NCI-H2196 treated with DMSO at 0.1 percent for 48 hours (cell line): ENCODE measurements around the gene TSC1.
A peak's percentile ranks its signal among the peaks of the same experiment; 100 is the strongest.

ENCODE experiments used
- DNase-seq: peaks from one replicate; lab custom pipeline; 2025; ENCODE audit not compliant: unreplicated experiment; lab: John Stamatoyannopoulos, UW

The TSC1 gene

GRCh38 chr9:132864691-132865090 is 79.7 kb downstream of the TSC1 start:
- no peak for DNase-seq

- DNase-seq, result no peak
These were observed 80.1 kb downstream of the TSC1 start for GRCh38 chr9:132864277-132864676.

GRCh38 chr9:132863096-132863495 is 81.3 kb downstream of the TSC1 start:
- no peak for DNase-seq

DNA sequence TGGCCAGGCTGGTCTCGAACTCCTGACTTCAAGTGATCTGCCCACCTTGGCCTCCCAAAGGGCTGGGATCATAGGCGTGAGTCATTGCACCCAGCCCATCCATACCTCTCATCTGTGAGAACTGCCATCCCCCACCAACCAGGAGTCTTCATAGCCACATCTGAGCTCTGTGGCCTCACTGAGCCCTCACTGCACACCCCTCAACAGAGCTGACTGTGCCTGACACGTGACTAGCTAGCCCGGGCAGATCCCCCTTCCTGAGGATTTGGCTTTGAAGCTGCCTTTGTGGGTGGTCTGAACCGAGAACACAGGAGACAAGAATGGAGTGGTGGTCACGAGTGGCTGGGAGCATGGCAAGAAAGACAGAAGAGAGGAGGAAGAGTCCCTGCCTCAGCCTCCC is 81.9 kb downstream of the TSC1 start:
- DNase-seq, result no peak

DNA sequence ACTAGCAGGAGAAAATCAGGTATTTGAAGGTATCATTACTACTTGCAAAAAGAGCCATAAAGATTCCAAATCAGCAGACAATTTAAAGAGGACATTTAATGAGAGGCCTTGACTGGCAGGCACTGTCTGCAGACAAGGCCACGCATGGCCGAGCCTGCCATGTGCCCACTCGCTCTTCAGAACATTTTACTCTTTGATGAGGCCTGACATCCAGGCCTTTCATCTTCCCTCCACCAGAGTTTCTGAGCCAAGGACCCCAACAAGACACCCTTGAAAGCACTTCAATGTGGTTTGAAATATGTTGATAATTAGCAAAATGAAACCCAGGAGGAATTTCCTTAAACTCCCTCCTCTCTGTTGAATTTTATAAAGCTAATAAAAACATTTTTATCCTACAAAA is 82.8 kb downstream of the TSC1 start:
- no peak for DNase-seq

- no peak for DNase-seq
These were observed 85.7 kb downstream of the TSC1 start for GRCh38 chr9:132858751-132859150.

DNA sequence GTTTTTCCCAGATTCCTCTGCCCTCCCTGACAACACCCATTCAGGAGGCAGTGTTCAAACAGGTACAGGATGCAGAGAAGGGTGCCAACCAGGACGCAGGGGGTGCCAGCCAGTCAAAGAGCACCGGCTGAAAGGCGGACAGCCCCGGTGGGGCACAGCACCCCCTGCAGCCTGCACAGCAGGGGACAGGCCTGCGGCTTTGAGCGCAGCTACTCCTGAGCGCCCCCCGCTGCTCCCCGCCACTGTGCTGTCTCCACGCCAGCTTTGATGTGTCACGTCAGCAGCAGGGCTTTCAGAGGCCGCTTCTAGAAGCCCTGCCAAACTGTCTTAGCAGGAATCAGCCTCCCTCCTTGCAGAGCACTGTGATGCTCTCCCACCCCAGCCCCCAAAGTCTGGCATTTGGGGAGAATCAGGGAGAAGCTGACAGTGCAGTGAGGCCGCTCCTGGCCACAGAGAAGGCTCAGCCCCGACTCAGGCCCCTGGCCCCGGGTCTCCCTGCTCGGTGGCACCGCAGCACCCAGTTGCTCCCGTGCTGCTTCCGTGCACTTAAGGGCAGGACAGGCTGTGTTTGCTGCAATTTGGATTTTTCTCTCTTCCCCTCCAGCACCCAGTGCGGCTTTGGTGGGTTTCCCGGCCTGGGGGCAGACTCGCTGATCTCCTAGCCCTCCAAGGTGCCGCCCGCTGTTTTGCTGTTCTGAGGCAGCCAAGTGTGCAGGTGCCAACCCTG is 86.6 kb downstream of the TSC1 start:
- DNase-seq, result no peak

GRCh38 chr9:132857031-132857430 is 87.4 kb downstream of the TSC1 start:
- DNase-seq, result no peak

DNA sequence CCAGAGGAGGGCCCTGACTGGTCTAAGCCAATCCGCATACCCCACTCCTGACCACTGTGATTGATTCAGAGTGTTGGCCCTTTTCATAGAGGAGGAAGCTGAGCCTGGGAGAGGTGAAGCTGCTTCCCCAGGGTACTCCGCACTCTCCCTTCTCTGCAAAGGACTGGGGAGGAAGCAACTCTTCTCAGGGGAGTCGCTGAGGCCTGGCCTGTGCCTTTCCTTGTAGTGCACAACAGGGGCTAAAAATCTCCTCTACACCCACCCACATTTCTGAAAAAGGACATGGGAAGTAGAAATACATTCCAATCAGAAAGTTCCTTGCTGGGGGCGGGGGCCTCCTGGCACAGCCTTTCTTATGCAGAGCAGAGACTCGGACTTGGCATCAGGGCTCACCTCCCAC is 88.5 kb downstream of the TSC1 start:
- no peak for DNase-seq

DNA sequence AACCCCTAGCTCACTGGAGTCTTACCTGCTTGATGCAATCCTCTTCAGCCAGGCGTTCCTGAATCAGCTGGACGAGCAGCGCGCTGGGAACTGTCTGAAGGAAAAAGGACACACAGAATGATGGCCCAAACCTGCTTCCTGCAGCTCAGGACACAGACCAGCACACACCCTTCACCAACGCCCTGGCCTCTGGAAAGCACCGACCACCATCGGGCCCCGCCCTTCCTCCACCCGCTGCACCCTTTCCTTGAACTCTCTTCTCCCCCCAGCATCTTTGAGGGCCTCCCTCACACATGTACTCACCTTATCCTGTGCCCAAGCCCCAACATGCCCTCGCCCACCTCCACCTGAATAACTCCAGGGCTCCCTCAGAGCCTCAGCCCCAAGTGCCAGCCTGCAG is 89.6 kb downstream of the TSC1 start:
- no peak for DNase-seq

GRCh38 chr9:132853482-132853881 is 90.9 kb downstream of the TSC1 start:
- no peak for DNase-seq

GRCh38 chr9:132849185-132849706 is 95.2 kb downstream of the TSC1 start:
- DNase-seq, result peak; percentile 6

DNA sequence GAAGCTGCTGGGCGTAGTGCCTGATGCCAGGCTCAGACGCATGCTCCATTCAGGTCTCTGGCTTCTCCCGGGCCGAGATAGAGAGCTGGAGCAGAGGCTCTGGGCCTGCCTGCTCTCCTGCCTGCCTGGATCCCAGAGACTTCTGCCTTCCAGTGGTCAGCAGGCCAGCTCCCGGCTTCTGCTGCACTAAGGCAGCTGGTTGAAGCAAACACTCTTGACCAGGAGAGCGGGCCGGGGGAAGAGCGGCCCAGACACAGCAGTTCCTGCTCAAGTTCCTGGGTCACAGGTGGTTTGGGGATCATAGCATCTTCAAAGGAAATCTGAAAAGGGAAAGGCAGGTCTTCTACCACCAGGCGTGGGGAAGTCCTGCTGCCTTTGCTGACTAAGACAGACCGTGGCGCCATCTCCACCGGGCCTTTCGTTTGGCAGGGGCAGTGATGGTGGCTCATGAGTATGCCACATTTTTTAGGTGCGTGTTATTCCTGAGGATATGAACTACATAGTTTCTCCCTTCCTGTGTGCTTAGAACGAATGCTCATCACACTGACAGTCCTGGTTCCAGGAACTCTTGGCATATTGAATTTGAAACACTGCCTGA is 97.4 kb downstream of the TSC1 start:
- DNase-seq, result no peak

GRCh38 chr9:132846109-132846917 is 98.1 kb downstream of the TSC1 start:
- DNase-seq, result no peak

- no peak for DNase-seq
These were observed 102.0 kb downstream of the TSC1 start for GRCh38 chr9:132842124-132843044.
